K562 (cell line): ENCODE results near the gene LLGL2. TPM values are rescaled to one million over a fixed set of nuclear protein-coding genes. Genes with fewer than 3 reads are reported as not detected.

Experiments
- ATAC-seq: fragments of 200-7000 bp; cut with Tn5 transposase; 3 replicates; pipeline ENCODE4 v1.9.1; 2020; ENCODE audit warnings: moderate library complexity
- BruUV-seq: library from RNA; stranded (reverse); fragments of 400-500 nt; replicated peaks from 2 replicates; lab custom pipeline; 2021; lab: Mats Ljungman, UMichigan
- CTCF ChIA-PET: fragments of 300-600 bp; formaldehyde crosslinking; extraction: SDS; loops from one replicate; lab custom pipeline; 2021; ENCODE audit warnings: low intra/inter-chr PET ratio; lab: Yijun Ruan, JAX
- POLR2A ChIA-PET: fragments of 300-600, 350-650 bp; sonication (Branson Sonifier 250); formaldehyde crosslinking; extraction: SDS; loops from one replicate; lab custom pipeline; 2021; ENCODE audit warnings: antibody characterized with exemption, inconsistent platforms; lab: Yijun Ruan, JAX
- DNase-seq, 4 experiments: peaks; one replicate each; pipeline versions ENCODE4 v3.0.0 to v3.0.0-alpha.2; 2011 to 2018; ENCODE audit warnings: low spot score in 3 of 4, mixed read lengths in 3 of 4; ENCODE audit errors: extremely low read depth in 1 of 4
- FAIRE-seq: peaks from 2 replicates; lab custom pipeline; 2011; peaks lifted over from hg19 to GRCh38; lab: Jason Lieb, UNC
- H2AFZ ChIP-seq: 2 replicates; pipeline ENCODE4 v1.6.0; 2011; ENCODE audit warnings: low read depth, low read length, control low read depth, inconsistent platforms
- H3K27ac ChIP-seq: fragments of 200-600 bp; 3 replicates; pipeline ENCODE4 v1.8.0; 2011; ENCODE audit warnings: low read depth, mild to moderate bottlenecking, control low read depth, inconsistent platforms, low read length, moderate library complexity, mixed read lengths; ENCODE audit errors: extremely low read depth
- H3K27me3 ChIP-seq, 2 experiments: fragments of 300-600 bp in 1 of 2; 2 replicates in 1 of 2; 3 replicates in 1 of 2; pipeline versions ENCODE4 v1.6.0 to v1.8.0; 2011; ENCODE audit warnings: inconsistent platforms in 2 of 2, low read length in 2 of 2, mild to moderate bottlenecking in 1 of 2, mixed read lengths in 1 of 2, moderate library complexity in 1 of 2; ENCODE audit not compliant: control insufficient read depth in 2 of 2, insufficient read depth in 2 of 2
- H3K36me3 ChIP-seq: fragments of 300-600 bp; 3 replicates; pipeline ENCODE4 v1.8.0; 2011; ENCODE audit warnings: mild to moderate bottlenecking, low read length, inconsistent platforms; ENCODE audit not compliant: control insufficient read depth, insufficient read depth
- H3K4me1 ChIP-seq, 2 experiments: fragments of 200-600 bp in 1 of 2; replicated peaks in 1 of 2; 2 replicates in 1 of 2; 3 replicates in 1 of 2; pipeline versions ENCODE4 v1.5.1 to v1.8.0; 2011; ENCODE audit warnings: inconsistent platforms in 2 of 2, low read length in 2 of 2, mild to moderate bottlenecking in 1 of 2, mixed read lengths in 1 of 2, moderate library complexity in 1 of 2; ENCODE audit not compliant: control insufficient read depth in 2 of 2, insufficient read depth in 2 of 2
- H3K4me2 ChIP-seq: 2 replicates; pipeline ENCODE4 v1.6.1; 2011; ENCODE audit warnings: low read length, control low read depth, inconsistent platforms, mixed read lengths; ENCODE audit not compliant: insufficient read depth
- H3K4me3 ChIP-seq: fragments of 200-600 bp; sonication (generic), shearing (Covaris generic); 2 replicates; pipeline ENCODE4 v1.5.1; 2016; ENCODE audit warnings: control low read depth, inconsistent platforms
- H3K79me2 ChIP-seq: fragments of 200-600 bp; 3 replicates; pipeline ENCODE4 v1.8.0; 2011; ENCODE audit warnings: low read length, inconsistent platforms; ENCODE audit not compliant: control insufficient read depth, insufficient read depth
- H3K9ac ChIP-seq, 2 experiments: 2 replicates each; pipeline versions ENCODE4 v1.6.0 to v1.6.1; 2011; ENCODE audit warnings: low read depth in 2 of 2, low read length in 2 of 2, control low read depth in 1 of 2, inconsistent platforms in 1 of 2, mild to moderate bottlenecking in 1 of 2, mixed read lengths in 1 of 2; ENCODE audit not compliant: insufficient read depth in 1 of 2
- H3K9me1 ChIP-seq: one replicate; pipeline ENCODE4 v1.6.0; 2011; ENCODE audit warnings: inconsistent platforms, mild to moderate bottlenecking, low read length, moderate library complexity; ENCODE audit not compliant: control insufficient read depth, insufficient read depth
- H3K9me3 ChIP-seq: replicated peaks from 2 replicates; pipeline ENCODE4 v1.5.1; 2011; ENCODE audit warnings: low read depth, low read length, inconsistent platforms; ENCODE audit not compliant: control insufficient read depth, insufficient read depth
- H4K20me1 ChIP-seq: replicated peaks from 2 replicates; pipeline ENCODE4 v1.6.1; 2011; ENCODE audit warnings: low read length, inconsistent platforms, mixed read lengths; ENCODE audit not compliant: control insufficient read depth, insufficient read depth
- BDP1 ChIP-seq: IDR thresholded peaks from 3 replicates; pipeline ENCODE4 v1.6.1; 2011; ENCODE audit not compliant: insufficient read length, insufficient read depth
- NR4A1 ChIP-seq, 2 experiments: fragments of 250-450 bp in 1 of 2; fragments of 450-650 bp in 1 of 2; sonication (Bioruptor Pico) in 1 of 2; IDR thresholded peaks; 2 replicates each; pipeline versions ENCODE4 v1.4.0 to v1.6.1; 2016 to 2020; ENCODE audit warnings: mild to moderate bottlenecking in 2 of 2, missing compliant biosample characterization in 1 of 2, missing genetic modification characterization in 1 of 2, moderate library complexity in 1 of 2
- RBM25 ChIP-seq: fragments of 200-400 bp; formaldehyde crosslinking; IDR thresholded peaks from 2 replicates; pipeline ENCODE4 v1.6.1; 2018; ENCODE audit warnings: low read length, low read depth, moderate library complexity; ENCODE audit not compliant: severe bottlenecking
- RNF219 ChIP-seq: fragments of 250-450 bp; sonication (Bioruptor Pico); IDR thresholded peaks from 2 replicates; pipeline ENCODE4 v1.5.0; 2022; ENCODE audit warnings: mild to moderate bottlenecking
- SOX6 ChIP-seq: fragments of 450-650 bp; IDR thresholded peaks from 2 replicates; pipeline ENCODE4 v1.6.1; 2014; ENCODE audit warnings: mild to moderate bottlenecking
- SP2 ChIP-seq: IDR thresholded peaks from 2 replicates; pipeline ENCODE4 v1.6.1; 2011; ENCODE audit warnings: mild to moderate bottlenecking, low read depth, low read length, moderate library complexity; ENCODE audit not compliant: poor library complexity, severe bottlenecking; ENCODE audit errors: extremely low read depth
- TAF15 ChIP-seq: fragments of 200-400 bp; formaldehyde crosslinking; IDR thresholded peaks from 2 replicates; pipeline ENCODE4 v1.6.1; 2017; ENCODE audit warnings: mild to moderate bottlenecking, low read depth, low read length, moderate library complexity
- ZNF121 ChIP-seq: sonication (generic); formaldehyde crosslinking; conservative IDR thresholded peaks from 2 replicates; pipeline ENCODE4 v1.8.0; 2022; ENCODE audit warnings: missing genetic modification reagents
- ZNF431 ChIP-seq: sonication (generic); formaldehyde crosslinking; IDR thresholded peaks from 2 replicates; pipeline ENCODE4 v1.8.0; 2022; ENCODE audit warnings: mild to moderate bottlenecking, missing genetic modification reagents
- WGBS: fragments of 100-300 bp; shearing (Covaris generic); methylation state at CpG from one replicate; pipeline ENCODE4 v1.1.6; 2016; ENCODE audit warnings: low coverage, mixed read lengths; ENCODE audit not compliant: insufficient coverage; ENCODE audit errors: missing lambda C conversion rate; 5-methylcytosine and 5-hydroxymethylcytosine counted together
- in situ Hi-C: fragments of 300-500 bp; cut with MboI; formaldehyde crosslinking; loops from 4 replicates; pipeline ENCODE4 v1.15.0; 2018; ENCODE audit warnings: inconsistent platforms, mixed read lengths
- intact Hi-C: fragments of 100-400 bp; cut with micrococcal nuclease; formaldehyde crosslinking; loops from 2 replicates; pipeline ENCODE4 v1.14.2; 2022
- polyA plus RNA-seq, 8 experiments: library from polyadenylated mRNA; depleted of rRNA in 4 of 8; stranded (reverse) in 5 of 8; unstranded in 3 of 8; fragments of >200 nt; fragmentation: Nextera tagmentation in 2 of 8; fragmentation: Illumina TruSeq in 1 of 8; extraction: Ambion mirVana in 2 of 8; extraction: Trizol in 1 of 8; gene quantifications; 2 replicates each; pipeline versions ENCODE4 v1.2.1 to v1.2.3, GENCODE V29; 2011 to 2014; ENCODE audit warnings: inconsistent platforms in 1 of 8, missing spikeins in 1 of 8
- total RNA-seq, 7 experiments: library from RNA; depleted of rRNA in 6 of 7; stranded (reverse); fragments of >200 nt in 6 of 7; fragmentation: Illumina TruSeq in 2 of 7; extraction: Trizol in 2 of 7; gene quantifications; 2 replicates each; pipeline versions ENCODE4 v1.2.1 to v1.2.3, GENCODE V29; 2011 to 2021; ENCODE audit warnings: low replicate concordance in 1 of 7
- TF ChIP-seq, protein P1 (sequence below): IDR thresholded peaks from 3 replicates; pipeline ENCODE4 v1.6.1; 2011; ENCODE audit warnings: borderline replicate concordance, mild to moderate bottlenecking; ENCODE audit not compliant: insufficient read length, insufficient read depth

Gene LLGL2
- total and polyA plus RNA-seq, 9 of the 15 experiments (the other 6 are each of a cell fraction or from before 2014, with no cell fraction given): 0.32 to 24.4 (median 10.2) TPM

- no TSS peak for BruUV-seq
- POLR2A ChIA-PET: no interaction called here
- no peak overlapping the region for H3K27ac ChIP-seq
- H3K9me3 ChIP-seq: no peaks in the 10 kb centered on the region
- no peak for DNase-seq
- H3K9me1 ChIP-seq: no peaks in the 10 kb centered on the region
- no peak overlapping the region for H2AFZ ChIP-seq
- intact Hi-C loops (no loop called here), in situ Hi-C loops (no loop called here)
- H3K27me3 ChIP-seq: no peaks in the 10 kb centered on the region
- WGBS: 79% methylated on average over 18 of the region's 19 CpGs
- peaks cover 10% of the 10 kb centered on the region; the same call in 1 of the 2 replicates for H4K20me1 ChIP-seq
- H3K36me3 ChIP-seq: peaks cover 28% of the 10 kb centered on the region; the same call in 1 of the 3 replicates
- CTCF ChIA-PET: no interaction called here
- TF ChIP-seq RNF219 (CRISPR knock-in tag): no peak
- no peak for TF ChIP-seq SP2
- TF ChIP-seq TAF15: no peak
- TF ChIP-seq ZNF121: no peak
- no peak for TF ChIP-seq SOX6
- no peak for TF ChIP-seq NR4A1 (CRISPR knock-in tag; IDR thresholded peaks at IDR 0.05)
- no peak for TF ChIP-seq NR4A1 (tag; IDR thresholded peaks at IDR 0.05)
- TF ChIP-seq, protein P1, sequence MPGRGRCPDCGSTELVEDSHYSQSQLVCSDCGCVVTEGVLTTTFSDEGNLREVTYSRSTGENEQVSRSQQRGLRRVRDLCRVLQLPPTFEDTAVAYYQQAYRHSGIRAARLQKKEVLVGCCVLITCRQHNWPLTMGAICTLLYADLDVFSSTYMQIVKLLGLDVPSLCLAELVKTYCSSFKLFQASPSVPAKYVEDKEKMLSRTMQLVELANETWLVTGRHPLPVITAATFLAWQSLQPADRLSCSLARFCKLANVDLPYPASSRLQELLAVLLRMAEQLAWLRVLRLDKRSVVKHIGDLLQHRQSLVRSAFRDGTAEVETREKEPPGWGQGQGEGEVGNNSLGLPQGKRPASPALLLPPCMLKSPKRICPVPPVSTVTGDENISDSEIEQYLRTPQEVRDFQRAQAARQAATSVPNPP: no peak
- TF ChIP-seq BDP1: no peak
- no peak for TF ChIP-seq ZNF431
- TF ChIP-seq RBM25: no peak
- no peak for FAIRE-seq
- no peak overlapping the region for H3K4me3 ChIP-seq
- H3K9ac ChIP-seq: no peak overlapping the region
- H3K79me2 ChIP-seq: 0 out of 3 replicates have a peak, but pooled peaks cover 2% of the 10 kb centered on the region
- no peak overlapping the region for H3K4me2 ChIP-seq
- ATAC-seq: no peak
- H3K4me1 ChIP-seq: peaks cover 11 to 29% of the 10 kb centered on the region in 2 experiments; a peak in 4 of 5 replicates
Measured at GRCh38 chr17:75490953-75491649, 34.4 kb upstream of the LLGL2 start.
